HG02852 (cell line): Measurements from ENCODE around the gene DAPP1.
"Not testable (repeated sequence)": the region's sequence is repeated elsewhere in the genome, so short reads cannot be mapped to it uniquely, and the experiment has no call there.

Experiments used
- ATAC-seq: cut with Tn5 transposase; IDR thresholded peaks from one replicate; pipeline ENCODE4 v1.9.1; 2021; ENCODE audit warnings: mild to moderate bottlenecking, moderate library complexity; ENCODE audit not compliant: unreplicated experiment

The DAPP1 gene

DNA sequence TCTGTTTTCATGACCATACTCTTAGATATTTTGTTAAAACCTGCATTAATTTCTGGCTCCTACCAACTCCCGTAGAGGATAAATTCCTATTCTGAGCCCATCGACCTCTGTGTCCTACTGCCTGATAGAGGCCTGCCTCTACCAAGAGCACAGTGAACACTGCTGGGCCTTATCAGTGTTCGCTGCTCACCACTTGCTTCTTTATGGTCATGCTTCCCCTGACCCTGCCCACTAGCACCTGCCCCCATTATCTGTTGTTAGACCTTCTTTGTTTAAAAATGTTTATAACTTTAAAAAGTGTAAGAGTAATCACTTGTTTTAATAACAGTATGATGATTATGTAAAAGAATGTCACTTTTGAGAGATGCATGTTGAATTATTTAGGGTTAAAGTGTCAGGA is 6.1 kb downstream of the DAPP1 start:
- no peak for ATAC-seq

DNA sequence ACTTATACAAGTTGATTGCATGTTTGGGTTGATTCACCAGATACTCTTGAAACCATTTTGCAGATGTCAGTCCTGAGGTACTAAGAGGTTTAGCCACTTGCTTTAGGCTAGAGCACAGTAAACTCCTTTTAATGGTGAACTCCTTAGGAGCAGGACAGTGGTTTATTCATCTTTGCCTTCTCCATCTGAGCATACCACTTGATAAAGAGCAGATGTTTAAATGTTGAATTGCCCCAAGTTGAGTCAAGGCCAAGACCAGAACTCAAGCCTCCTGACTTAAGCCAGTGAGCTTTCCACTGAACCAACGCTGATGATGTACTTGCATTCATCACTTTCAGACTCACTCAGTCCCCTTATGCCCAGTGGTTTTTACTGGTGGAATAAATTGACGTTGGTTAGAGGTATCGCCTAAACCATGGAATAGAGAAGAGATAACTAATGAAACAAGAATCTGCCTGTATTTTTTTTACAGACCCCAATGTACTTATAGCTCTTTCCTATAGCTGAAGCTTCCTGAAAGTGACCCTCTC is 7.5 kb downstream of the DAPP1 start:
- no peak for ATAC-seq

DNA sequence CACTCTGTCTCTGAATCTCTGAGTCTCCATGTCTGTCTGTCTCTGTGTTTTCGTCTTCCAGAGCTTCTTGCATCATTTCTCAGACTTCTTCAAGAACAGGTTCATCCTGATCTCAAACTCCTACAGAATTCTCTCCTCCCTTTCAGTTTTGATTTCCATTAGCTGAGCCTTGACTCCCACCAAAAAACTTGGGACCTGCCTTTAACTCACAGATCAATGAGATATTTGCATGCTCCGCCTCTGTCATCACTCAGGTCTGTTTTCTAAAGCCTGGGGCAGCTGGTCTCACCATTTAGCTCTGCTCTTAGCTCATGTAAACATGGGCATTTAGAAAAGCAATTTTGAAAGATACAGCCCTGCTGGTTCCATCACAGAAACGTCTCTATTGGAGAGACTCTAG is 8.6 kb downstream of the DAPP1 start:
- ATAC-seq, result no peak

DNA sequence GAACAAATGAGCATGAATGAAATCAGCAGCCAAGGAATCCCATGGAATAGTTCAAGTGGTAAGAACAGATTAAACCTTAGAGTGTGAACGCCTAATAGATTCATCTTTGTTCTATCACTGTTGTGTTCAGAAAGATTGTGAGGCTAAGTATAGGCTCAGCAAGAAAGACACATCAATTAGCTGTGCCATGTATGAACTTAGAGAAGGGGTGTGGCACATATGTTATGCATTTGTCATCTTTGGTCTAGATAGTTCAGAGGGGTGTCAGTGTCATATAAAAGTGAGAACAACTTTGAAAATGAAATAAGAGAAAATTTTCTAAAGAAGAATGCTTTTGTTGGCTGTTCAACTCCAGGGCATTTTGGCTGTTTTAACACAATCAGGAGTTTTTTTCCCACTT is 9.4 kb downstream of the DAPP1 start:
- no peak for ATAC-seq

DNA sequence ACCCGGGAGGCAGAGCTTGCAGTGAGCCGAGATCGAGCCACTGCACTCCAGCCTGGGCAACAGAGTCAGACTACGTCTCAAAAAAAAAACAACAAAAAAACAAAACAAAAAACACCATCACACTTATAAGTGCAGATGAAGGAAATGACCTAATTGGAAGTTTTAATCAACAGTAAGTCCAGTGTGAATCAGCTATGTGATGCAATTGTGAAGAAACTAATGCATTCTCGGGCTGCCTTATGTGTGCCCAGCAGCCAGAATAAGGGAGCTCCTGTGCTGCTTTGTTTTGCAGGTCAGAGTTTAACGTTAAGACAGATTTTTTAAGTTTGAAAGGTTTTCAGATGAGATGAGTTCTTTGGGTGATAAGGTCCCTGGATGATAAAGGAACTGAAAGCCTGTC is 10.8 kb downstream of the DAPP1 start:
- ATAC-seq, result no peak

DNA sequence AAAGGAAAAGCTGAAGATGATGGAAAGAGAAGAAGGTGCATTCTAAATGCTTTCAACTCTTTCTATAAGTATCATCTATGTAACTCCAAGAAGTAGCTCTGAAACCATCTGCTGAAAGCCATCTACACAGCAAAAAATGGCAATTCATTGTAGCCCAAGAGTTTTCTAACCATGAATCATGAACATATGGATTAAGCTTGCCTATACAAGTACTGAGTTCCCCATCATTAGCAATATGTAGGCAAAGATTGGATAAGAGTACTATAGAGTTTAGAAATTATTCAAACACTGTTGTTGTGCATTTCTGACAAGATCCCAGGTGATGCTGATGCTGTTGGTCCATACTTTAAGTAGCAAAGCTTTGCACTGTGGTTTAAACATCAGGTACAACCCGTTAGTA is 11.2 kb downstream of the DAPP1 start:
- no peak for ATAC-seq

DNA sequence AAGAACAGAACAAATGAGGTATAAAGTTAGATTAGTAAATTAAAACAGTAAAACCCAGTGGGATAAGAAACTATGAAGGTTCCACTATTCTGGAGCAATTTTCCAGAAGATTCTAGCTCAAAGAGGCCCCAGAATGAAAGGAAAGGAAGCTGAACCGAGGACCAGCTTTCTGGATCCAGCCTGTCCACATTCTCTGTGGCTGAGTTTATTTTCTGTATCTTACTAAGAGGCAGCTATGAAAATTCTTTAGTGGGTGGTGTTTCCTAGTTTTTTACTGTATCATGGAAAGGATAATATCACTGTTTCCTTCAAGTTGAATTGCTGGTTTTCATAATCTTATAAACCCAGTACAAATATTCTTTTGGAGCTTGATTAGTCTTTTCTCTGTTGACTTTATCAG is 11.8 kb downstream of the DAPP1 start:
- ATAC-seq, result no peak

DNA sequence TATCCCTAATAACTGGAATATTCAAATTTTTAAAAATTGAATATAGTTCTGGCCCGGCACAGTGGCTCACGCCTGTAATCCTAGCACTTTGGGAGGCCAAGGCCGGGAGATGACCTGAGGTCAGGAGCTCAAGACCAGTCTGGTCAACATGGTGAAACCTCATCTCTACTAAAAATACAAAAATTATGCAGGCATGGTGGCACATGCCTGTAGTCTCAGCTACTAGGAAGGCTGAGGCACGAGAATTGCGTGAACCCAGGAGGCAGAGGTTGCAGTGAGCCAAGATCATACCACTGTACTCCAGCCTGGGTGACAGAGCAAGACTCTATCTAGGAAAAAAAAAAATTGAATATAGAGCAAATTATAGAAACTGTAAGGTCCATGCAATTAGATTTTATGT is 13.4 kb downstream of the DAPP1 start:
- ATAC-seq, result not testable (repeated sequence)

DNA sequence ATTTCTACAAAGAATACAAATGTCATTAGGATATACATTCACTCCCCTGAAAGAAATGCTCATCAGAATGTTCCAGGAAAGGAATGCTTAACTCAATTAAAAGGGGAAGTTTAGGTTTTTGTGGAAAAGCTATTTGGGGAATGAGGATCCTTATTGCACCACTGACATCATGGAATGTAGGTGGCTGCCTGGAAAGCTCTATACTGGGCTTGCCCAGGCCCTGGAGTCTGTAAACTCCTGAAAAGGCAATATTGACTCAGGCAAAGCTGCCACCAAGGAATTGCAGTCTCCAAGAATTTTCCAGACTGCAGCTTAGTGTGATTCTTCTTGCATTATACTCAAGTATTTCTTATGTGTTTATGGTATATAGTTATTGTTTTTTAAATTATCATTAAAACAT is 15.7 kb downstream of the DAPP1 start:
- ATAC-seq, result no peak

DNA sequence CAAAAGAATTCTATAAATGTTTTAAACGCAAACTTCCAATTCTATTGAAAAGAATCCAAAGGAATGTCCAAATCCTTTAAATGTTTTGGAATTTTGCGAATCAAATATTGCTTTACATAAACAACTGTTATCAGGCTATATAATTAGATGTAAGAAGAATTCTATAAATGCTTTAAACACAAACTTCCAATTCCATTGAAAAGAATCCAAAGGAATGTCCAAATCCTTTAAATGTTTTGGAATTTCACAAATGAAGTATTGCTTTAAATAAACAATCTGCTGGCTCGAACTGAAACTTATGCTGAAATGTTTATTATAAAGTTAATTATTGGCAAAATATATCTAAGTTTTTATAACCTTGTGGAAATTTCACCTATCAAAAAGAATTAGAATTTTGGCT is 16.1 kb downstream of the DAPP1 start:
- no peak for ATAC-seq

DNA sequence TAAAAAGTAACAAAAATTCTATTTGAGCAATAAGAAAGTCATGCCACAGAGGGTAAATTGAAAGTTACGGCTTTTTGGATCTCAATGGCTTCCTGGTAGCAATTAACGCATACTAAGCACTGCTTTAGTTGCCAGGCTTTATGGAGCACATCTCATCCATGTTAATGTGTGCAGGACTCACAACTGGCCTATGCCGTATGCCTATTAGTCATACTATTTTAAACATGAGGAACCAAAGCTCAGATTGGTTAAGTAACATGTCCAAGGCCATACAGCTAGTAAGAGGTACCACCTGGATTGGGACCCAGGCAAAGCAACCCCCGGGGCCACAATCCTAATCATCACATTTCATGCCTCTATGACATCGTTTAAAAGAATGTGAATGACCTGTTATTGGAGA is 17.1 kb downstream of the DAPP1 start:
- no peak for ATAC-seq

DNA sequence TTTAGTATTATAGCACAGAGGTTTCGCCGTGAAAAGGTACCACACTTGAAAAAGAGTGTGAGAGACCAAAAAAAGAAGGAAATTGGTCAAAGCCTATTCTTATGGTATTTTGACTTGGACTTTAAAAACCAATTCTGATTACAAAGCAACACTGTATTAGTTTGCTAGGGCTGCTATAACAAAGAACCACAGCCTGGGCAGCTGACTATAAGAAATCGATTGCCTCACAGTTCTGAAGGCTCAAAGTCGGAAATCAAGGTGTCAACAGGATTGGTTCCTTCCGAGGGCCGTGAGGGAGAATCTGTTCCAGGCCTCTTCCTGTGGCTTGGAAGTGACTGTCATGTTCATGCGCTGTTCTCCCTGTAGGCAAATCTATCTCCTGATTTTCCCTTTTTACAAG is 17.9 kb downstream of the DAPP1 start:
- no peak for ATAC-seq

DNA sequence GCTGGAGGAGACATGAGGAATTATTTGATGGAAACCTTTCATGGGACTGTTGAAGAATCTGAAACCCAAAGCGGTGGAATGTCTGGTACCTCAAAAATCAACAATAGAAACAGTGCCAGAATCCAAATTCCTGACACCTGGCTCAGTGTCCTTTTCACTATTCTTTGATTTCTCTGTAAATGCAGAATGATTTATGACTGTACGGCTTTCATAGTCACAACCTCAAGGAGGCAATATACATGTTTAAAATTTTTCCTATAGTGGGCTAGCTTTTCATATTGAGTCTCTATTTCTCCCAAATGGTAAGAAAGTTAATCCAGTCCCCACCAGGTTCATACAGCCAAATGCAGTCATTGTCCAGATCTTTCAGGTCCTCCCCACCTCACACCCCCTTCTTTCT is 19.3 kb downstream of the DAPP1 start:
- ATAC-seq, result no peak

DNA sequence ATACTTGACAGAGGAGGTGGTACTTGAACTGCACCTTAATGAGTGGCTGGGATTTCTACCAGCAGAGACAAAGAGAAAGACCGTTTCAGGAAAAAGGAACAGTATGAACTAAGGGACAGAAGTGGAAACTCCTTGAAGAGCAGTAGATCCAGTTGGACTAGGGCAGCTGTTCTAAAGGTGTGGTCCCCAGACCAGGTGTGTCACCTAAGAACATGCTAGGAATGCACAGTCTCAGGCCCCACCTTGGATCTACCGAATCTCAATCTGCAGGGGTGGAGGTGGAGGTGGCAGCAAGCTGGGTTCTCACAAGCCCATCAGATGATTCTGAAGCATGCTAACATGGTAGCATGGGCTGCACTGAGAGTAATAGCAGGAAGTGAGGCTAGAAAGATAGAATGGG is 22.3 kb downstream of the DAPP1 start:
- ATAC-seq, result no peak

DNA sequence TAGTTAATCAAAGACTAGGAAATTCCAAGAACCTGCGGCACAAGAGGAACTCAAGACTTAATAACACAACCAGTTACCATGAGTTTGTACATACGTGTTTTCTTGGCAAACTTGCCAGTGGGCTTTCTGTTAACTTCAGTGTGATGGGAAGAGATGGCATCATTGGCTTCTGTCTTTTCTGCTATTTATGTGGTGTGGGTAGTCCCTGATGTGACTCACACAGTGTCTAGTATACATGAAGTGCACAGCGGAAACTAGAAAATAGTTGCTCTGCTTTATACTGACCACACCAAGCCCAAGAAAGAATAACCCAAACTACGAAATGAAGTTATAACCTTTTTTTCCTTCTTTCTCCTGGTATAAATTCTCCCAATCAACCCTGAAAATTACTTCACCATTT is 24.5 kb downstream of the DAPP1 start:
- peak; percentile 53 for ATAC-seq

DNA sequence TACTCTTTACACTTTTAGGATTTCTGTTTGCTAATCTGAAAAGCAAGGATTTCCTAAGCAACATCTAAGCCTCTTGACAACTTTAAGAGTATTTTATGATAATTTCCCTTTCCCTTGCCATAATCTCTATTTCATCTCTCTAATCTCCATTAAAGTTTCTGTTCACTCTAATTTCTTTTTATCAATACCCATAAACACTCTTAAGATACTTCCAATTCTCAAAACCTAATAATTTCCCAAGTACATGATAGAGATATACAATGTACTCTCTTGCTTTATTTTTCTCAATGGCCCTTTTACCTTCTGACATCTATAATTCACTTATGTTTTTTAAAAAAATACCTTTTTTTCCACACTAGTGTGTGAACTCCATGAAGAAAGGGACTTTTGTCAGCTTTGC is 26.8 kb downstream of the DAPP1 start:
- ATAC-seq, result no peak

DNA sequence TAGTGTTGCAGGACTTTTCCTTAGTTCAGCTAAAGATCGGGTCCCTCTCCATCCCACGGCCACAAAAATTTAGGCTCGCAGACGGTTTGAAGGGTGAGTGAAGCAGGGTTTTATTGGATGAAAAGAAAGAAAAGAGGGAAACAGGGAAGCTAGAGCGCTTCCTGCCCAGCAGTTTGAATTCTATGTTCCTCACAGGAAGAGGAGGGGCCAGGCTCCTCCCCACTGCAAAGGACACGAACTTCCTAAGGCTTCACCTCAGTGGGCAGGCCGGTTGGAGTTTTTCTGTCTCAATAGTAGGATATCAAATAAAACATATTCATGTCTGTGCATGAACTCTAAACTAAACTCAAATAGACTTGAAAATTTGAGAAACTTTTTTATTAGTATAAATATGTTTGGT is 27.4 kb downstream of the DAPP1 start:
- ATAC-seq, result no peak

DNA sequence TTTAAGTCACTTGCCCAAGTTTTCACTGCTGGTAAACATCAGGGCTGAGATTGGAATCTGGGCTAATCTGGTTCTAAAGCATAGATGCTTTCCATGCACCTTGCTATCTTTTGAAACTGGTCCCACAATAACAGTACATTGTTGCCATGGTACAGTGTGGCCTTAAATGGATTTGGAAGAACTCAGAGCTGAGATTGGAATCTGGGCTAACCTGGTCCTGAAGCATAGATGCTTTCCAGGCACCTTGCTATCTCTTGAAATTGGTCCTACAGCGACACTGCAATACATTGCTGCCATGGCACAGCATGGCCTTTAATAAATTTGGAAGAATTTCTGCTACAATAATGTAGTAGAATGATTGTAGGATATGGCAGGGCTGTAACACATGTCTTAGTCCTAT is 28.6 kb downstream of the DAPP1 start:
- no peak for ATAC-seq

DNA sequence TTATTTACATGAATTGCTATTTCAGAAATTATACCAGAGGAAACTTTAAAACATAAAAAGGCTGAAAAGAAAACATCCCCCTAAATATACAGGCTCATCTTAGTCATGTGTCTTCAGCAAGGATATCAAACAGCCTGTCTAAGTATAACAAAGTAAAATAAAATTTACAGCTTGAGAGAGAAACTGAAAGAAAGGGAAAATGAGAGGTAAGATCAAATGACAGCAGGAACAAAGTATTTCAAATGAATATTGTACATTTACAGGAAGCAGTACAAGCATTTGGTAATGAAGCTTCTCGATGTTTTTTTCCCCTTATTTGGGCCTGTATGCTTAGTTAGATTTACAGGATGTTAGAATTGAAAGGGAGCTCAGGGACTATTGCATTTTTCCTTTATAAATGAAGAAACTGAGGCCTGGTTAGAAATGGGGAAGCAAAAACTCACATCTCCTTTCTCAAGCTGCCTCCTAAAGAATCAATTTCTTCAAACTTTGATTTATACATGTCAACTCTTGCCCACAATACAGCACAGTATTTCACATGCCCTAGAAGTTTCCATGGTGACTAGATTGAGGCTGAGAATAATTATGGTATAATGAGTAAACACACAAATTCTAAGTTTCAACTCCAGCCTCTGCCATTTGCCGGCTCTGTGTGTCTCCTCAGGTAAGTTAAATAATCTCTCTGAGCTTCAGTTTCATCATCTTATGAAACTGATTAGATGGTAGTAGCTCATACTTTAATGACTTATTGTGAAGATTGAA is 29.3 kb downstream of the DAPP1 start:
- ATAC-seq, result no peak

DNA sequence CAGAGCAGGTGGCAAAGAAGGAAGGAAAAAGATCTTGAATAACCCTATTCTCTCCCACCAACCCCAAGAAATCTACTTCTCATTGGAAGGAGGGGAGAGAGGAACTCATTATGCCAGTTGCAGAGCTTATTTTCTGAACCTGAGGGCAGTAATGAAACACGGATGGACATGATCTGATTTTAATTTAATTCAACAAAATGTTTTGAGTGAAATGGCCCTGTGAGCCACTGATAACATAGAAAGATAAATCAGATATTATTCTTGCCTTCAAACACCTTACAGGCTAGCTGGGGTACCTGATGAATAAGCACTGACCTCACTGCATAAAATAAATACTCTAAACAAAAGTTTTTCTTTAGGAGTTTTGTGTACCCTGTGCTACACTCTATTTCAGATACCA is 30.3 kb downstream of the DAPP1 start:
- ATAC-seq, result no peak

DNA sequence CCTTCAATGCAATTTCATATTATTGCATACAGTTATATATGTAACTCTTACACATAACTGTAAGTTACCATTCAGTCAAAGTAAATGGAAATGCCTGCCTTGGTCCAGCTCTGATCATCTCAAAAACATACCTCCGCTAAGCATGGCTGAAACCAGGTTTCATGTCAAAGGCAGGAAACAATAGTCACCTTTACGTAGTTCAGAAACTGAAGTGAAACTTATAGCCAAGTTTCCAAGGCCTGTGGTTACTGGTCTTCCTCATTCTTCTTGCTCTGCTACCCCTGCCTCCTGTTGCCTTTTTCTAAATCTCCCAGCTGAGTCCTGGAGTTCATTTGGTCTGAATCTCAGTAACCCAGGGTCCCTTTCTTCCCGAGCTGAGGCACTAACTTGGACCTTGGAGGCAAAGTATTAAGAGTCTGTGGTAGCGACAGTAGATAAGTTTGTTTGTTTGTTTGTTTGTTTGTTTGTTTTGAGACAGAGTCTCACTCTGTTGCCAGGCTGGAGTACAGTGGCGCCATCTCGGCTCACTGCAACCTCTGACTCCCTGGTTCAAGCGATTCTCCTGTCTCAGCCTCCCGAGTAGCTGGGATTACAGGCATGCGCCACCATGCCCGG is 30.8 kb downstream of the DAPP1 start:
- ATAC-seq, result peak; percentile 54

DNA sequence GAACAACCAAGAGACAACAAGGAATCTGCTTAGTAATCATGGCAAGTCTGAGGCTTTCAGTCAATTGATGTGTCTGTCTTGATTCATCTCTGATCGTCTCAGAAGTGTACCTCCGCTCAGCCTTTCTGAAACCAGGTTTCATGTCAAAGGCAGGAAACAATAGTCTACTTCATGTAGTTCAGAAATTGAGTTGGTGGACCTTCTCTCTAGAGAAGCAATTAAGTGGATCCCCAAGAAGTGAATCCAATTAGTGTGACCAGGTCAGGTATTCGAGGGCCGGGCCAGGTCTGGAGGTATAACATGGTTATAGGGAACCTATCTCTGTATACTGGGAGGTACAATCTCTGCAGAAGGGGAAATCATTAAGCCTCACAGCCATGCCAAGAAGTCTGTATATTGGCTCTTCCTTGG is 32.0 kb downstream of the DAPP1 start:
- peak; percentile 41 for ATAC-seq
